T-helper 17 cell (primary cell): Measurements from ENCODE around the gene MEGF8. TPM values are rescaled to one million over a fixed set of nuclear protein-coding genes. Genes with fewer than 3 reads are reported as not detected.

Experiments used
- ATAC-seq: fragments of 150-1000 bp; cut with Tn5 transposase; 2 replicates; pipeline ENCODE4 v1.10.0; 2021; ENCODE audit warnings: mild to moderate bottlenecking, moderate library complexity
- DNase-seq, 3 donors: peaks; one replicate each; pipeline versions ENCODE4 v3.0.0 to v3.0.0-alpha.2; 2020 to 2021
- H3K9me3 ChIP-seq: one replicate; pipeline ENCODE4 v1.7.0; 2013; ENCODE audit warnings: low read length, mild to moderate bottlenecking; ENCODE audit not compliant: control insufficient read depth, poor library complexity, severe bottlenecking
- H3K27ac Mint-ChIP-seq: one replicate; pipeline ENCODE4 v1.8.0; 2022; ENCODE audit warnings: mild to moderate bottlenecking, moderate library complexity, mixed read lengths
- H3K27me3 Mint-ChIP-seq: one replicate; pipeline ENCODE4 v1.8.0; 2022; ENCODE audit warnings: mixed read lengths
- H3K36me3 Mint-ChIP-seq: one replicate; pipeline ENCODE4 v1.8.0; 2022; ENCODE audit warnings: low read depth, mixed read lengths
- H3K4me1 Mint-ChIP-seq: one replicate; pipeline ENCODE4 v1.8.0; 2022; ENCODE audit warnings: mild to moderate bottlenecking, mixed read lengths
- H3K4me3 Mint-ChIP-seq: one replicate; pipeline ENCODE4 v1.8.0; 2022; ENCODE audit warnings: mild to moderate bottlenecking, moderate library complexity, mixed read lengths
- total RNA-seq, 4 donors: library from RNA in 2 of 4; stranded (reverse) in 2 of 4; gene quantifications; one replicate each; pipeline ENCODE4 v1.2.3 and lab custom pipeline; 2022 to 2026

The MEGF8 gene
- total RNA-seq, 2 donors from 2014 or later, result 4.6 to 6.1 TPM

DNA sequence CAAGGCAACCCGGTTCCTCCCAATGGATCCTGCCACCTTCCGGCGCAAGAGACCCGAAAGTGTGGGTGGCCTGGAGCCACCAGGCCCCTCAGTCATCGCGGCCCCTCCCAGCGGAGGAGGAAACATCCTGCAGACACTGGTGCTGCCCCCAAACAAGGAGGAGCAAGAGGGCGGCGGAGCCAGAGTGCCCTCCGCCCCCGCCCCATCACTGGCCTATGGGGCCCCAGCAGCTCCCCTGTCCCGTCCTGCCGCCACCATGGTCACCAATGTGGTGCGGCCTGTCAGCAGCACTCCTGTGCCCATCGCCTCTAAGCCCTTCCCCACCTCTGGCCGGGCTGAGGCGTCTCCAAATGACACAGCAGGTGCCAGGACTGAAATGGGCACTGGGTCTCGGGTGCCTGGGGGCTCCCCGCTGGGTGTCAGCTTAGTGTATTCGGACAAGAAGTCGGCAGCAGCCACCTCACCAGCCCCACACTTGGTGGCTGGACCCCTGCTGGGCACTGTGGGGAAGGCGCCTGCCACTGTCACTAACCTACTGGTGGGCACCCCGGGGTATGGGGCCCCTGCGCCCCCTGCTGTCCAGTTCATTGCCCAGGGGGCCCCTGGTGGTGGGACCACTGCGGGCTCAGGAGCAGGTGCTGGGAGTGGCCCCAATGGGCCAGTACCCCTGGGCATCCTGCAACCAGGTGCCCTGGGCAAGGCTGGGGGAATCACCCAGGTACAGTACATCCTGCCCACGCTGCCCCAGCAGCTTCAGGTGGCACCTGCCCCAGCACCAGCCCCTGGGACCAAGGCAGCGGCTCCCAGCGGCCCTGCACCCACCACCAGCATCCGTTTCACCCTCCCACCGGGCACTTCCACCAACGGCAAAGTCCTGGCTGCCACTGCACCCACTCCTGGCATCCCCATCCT lies 34.7 kb upstream of the MEGF8 start:
- H3K9me3 ChIP-seq, result no peaks in the 10 kb centered on the region
- H3K27ac Mint-ChIP-seq, result no peak overlapping the region
- H3K4me3 Mint-ChIP-seq, result no peak overlapping the region
- ATAC-seq (peak; percentile 67), DNase-seq (peak; percentile 42 to 47 (median 46))
- H3K4me1 Mint-ChIP-seq, result peaks cover 15% of the 10 kb centered on the region
- peaks cover 6% of the 10 kb centered on the region for H3K36me3 Mint-ChIP-seq
- H3K27me3 Mint-ChIP-seq, result no peaks in the 10 kb centered on the region

DNA sequence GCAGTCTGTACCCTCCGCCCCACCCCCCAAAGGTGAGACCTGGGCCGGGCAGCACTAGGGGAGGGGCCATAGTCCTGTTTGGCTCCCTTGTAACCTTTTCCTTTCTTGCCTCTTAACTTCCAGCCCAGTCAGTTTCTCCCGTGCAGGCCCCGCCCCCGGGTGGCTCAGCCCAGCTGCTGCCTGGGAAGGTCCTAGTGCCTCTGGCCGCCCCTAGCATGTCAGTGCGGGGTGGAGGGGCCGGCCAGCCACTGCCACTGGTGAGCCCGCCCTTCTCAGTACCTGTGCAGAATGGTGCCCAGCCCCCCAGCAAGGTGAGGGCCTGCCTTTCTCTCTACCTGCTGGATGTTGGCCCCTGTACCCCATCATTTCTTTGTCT lies 34.0 kb upstream of the MEGF8 start:
- ATAC-seq (no peak), DNase-seq (no peak)
- Mint-ChIP-seq H3K27me3 (no peaks in the 10 kb centered on the region), H3K4me3 (no peak overlapping the region), H3K27ac (peak overlapping the region; percentile 93), H3K36me3 (peaks cover 6% of the 10 kb centered on the region), H3K4me1 (peaks cover 13% of the 10 kb centered on the region)
- H3K9me3 ChIP-seq, result no peaks in the 10 kb centered on the region

DNA sequence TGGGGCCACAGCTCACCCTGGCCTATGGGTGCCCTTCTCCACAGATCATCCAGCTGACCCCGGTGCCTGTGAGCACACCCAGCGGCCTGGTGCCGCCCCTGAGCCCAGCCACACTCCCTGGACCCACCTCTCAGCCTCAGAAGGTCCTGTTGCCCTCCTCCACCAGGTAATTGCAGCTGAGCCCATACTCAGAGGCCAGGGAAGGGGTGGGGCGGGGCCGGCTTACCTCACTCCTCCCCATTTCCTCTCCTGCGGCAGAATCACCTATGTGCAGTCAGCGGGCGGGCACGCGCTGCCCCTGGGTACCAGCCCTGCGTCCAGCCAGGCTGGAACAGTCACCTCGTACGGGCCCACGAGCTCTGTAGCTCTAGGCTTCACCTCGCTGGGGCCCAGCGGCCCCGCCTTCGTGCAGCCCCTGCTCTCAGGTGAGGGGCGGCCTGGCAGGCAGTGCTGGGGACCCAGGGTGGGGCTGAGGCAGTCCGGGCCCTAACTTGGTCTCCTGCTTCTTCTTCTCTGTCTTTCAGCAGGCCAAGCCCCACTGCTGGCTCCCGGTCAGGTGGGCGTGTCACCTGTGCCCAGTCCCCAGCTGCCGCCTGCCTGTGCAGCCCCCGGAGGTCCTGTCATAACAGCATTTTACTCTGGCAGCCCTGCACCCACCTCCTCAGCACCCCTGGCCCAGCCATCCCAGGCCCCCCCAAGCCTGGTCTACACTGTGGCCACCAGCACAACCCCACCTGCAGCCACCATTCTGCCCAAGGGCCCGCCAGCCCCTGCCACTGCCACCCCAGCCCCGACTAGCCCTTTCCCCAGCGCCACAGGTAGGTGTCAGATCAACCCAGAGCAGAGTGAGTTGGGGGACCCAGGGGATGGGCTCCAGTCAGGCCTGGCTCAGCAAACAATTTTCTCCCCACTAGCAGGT lies 33.1 kb upstream of the MEGF8 start:
- peak overlapping the region; percentile 60 for H3K4me3 Mint-ChIP-seq
- no peaks in the 10 kb centered on the region for H3K9me3 ChIP-seq
- peaks cover 6% of the 10 kb centered on the region for H3K36me3 Mint-ChIP-seq
- H3K4me1 Mint-ChIP-seq, result peaks cover 13% of the 10 kb centered on the region
- peak overlapping the region; percentile 93 for H3K27ac Mint-ChIP-seq
- ATAC-seq, result no peak
- DNase-seq, result no peak
- H3K27me3 Mint-ChIP-seq, result no peaks in the 10 kb centered on the region

DNA sequence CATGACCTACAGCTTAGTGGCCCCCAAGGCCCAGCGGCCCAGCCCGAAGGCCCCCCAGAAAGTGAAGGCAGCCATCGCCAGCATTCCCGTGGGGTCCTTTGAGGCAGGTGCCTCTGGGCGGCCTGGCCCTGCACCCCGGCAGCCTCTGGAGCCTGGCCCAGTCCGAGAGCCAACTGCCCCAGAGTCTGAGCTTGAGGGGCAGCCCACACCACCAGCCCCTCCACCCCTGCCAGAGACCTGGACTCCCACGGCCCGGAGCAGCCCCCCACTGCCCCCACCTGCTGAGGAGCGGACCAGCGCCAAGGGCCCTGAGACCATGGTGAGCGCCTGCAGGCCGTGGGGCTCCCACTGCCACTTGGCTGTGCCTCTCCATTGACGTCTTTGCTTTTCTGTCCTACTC lies 32.5 kb upstream of the MEGF8 start:
- peaks cover 6% of the 10 kb centered on the region for H3K36me3 Mint-ChIP-seq
- H3K27me3 Mint-ChIP-seq, result no peaks in the 10 kb centered on the region
- no peak overlapping the region for H3K4me3 Mint-ChIP-seq
- no peak overlapping the region for H3K27ac Mint-ChIP-seq
- H3K4me1 Mint-ChIP-seq, result peaks cover 13% of the 10 kb centered on the region
- ATAC-seq, result no peak
- no peaks in the 10 kb centered on the region for H3K9me3 ChIP-seq
- no peak for DNase-seq

DNA sequence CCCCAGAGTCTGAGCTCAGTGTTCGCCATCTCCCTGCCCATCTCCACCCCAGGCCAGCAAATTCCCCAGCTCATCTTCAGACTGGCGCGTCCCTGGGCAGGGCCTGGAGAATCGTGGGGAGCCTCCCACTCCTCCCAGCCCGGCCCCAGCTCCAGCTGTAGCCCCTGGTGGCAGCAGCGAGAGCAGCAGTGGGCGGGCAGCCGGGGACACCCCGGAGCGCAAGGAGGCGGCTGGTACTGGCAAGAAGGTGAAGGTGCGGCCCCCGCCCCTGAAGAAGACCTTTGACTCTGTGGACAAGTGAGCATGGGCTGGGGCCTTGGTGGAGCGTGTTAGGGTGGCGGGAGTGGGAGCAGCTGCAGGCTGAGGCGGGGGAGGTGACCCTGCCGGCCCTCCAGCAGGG lies 31.9 kb upstream of the MEGF8 start:
- no peak for ATAC-seq
- no peak for DNase-seq
- H3K27me3 Mint-ChIP-seq, result no peaks in the 10 kb centered on the region
- H3K4me3 Mint-ChIP-seq, result no peak overlapping the region
- H3K27ac Mint-ChIP-seq, result no peak overlapping the region
- peaks cover 13% of the 10 kb centered on the region for H3K4me1 Mint-ChIP-seq
- peaks cover 6% of the 10 kb centered on the region for H3K36me3 Mint-ChIP-seq
- H3K9me3 ChIP-seq, result no peaks in the 10 kb centered on the region

DNA sequence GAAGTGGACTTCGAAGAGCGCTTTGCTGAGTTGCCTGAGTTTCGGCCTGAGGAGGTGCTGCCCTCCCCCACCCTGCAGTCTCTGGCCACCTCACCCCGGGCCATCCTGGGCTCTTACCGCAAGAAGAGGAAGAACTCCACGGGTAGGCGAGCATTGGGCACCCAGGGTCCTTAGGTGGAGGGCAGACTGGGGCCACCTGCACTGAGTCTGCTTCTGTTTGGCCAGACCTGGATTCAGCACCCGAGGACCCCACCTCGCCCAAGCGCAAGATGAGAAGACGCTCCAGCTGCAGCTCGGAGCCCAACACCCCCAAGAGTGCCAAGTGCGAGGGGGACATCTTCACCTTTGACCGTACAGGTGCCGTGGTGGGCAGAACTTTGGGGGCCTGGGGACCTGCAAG lies 31.5 kb upstream of the MEGF8 start:
- Mint-ChIP-seq H3K4me1 (peaks cover 13% of the 10 kb centered on the region), H3K27me3 (no peaks in the 10 kb centered on the region), H3K36me3 (peaks cover 6% of the 10 kb centered on the region), H3K4me3 (no peak overlapping the region), H3K27ac (no peak overlapping the region)
- no peaks in the 10 kb centered on the region for H3K9me3 ChIP-seq
- DNase-seq (no peak), ATAC-seq (no peak)

DNA sequence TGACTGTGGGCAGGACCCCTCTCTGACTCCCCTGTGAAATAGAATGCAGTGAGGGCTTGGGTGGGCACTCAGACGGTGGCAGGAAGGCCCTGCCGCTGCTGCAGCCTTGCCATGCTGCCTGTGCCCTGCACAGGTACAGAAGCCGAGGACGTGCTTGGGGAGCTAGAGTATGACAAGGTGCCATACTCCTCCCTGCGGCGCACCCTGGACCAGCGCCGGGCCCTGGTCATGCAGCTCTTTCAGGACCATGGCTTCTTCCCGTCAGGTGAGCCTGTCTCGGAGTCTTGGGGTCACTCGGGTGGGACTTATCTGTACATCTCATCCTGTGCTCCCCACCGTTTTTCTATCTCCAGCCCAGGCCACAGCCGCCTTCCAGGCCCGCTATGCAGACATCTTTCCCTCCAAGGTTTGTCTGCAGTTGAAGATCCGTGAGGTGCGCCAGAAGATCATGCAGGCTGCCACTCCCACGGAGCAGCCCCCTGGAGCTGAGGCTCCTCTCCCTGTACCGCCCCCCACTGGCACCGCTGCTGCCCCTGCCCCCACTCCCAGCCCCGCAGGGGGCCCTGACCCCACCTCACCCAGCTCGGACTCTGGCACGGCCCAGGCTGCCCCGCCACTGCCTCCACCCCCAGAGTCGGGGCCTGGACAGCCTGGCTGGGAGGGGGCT lies 30.8 kb upstream of the MEGF8 start:
- no peak for DNase-seq
- H3K4me3 Mint-ChIP-seq, result no peak overlapping the region

DNA sequence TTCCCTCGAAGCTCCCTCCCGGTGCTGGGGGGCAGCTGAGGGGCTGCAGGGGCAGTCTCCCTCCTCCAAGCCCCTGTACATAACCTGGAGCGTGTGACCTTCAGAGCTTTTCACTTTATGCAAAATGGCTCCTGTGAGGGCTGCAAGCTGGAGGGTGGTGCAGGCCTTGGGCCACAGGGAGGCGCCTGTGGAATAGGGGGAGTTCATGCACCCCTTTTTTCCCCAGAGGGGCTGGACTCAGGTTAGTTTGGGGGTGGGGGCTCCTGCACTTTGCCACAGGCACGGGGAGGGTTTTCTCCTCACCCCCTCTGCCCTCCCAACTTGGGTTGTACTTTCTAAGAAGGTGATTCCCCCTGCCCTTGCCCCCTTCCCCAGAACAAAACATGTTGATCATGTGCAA lies 30.1 kb upstream of the MEGF8 start:
- H3K27ac Mint-ChIP-seq, result peak overlapping the region; percentile 83
- peaks cover 13% of the 10 kb centered on the region for H3K4me1 Mint-ChIP-seq
- H3K9me3 ChIP-seq, result no peaks in the 10 kb centered on the region
- peaks cover 6% of the 10 kb centered on the region for H3K36me3 Mint-ChIP-seq
- DNase-seq, result no peak
- ATAC-seq, result no peak
- H3K27me3 Mint-ChIP-seq, result no peaks in the 10 kb centered on the region
- H3K4me3 Mint-ChIP-seq, result no peak overlapping the region

More for the DNA sequence above, 30.8 kb upstream of the MEGF8 start:
- no peaks in the 10 kb centered on the region for H3K9me3 ChIP-seq
- ATAC-seq, result no peak
- Mint-ChIP-seq H3K27me3 (no peaks in the 10 kb centered on the region), H3K36me3 (peaks cover 6% of the 10 kb centered on the region), H3K27ac (no peak overlapping the region), H3K4me1 (peaks cover 13% of the 10 kb centered on the region)

DNA sequence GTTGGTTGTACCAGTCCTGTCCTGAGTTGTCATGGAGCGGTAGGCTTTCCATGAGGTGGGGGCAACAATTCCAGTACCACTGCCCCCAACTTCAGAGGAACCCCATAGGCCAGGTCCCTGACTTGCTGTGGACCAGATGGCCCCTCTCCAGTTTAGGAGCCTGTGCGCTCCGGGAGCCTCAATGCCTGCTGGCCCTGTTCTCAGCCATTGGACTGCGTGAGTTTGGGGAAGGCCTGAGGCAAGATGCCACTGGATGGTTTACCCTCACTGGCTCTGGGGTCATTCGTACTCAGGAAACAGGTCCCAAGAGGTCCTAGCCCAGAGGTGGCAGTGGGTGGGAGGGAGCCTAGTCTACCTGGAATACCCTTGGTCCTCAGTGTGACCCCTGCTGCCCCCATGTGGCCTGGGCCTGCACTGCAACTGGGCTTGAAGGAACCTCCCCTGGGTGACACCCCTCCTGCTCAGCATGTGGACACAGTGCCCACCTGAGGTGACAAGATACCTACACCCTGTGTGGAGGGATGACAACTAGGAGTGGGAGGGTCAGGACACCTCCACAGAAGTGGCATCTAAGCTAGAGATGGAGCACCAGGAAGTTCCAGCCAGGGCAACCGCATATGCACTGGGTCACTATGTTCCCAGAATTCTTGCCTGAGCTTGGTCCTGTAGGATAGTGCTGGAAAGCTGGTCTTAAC lies 29.5 kb upstream of the MEGF8 start:
- Mint-ChIP-seq H3K4me3 (no peak overlapping the region), H3K4me1 (peaks cover 13% of the 10 kb centered on the region), H3K27ac (peak overlapping the region; percentile 83), H3K27me3 (no peaks in the 10 kb centered on the region), H3K36me3 (peaks cover 6% of the 10 kb centered on the region)
- H3K9me3 ChIP-seq, result no peaks in the 10 kb centered on the region
- ATAC-seq, result peak; percentile 87
- peak; percentile 74 to 95 (median 76) for DNase-seq

DNA sequence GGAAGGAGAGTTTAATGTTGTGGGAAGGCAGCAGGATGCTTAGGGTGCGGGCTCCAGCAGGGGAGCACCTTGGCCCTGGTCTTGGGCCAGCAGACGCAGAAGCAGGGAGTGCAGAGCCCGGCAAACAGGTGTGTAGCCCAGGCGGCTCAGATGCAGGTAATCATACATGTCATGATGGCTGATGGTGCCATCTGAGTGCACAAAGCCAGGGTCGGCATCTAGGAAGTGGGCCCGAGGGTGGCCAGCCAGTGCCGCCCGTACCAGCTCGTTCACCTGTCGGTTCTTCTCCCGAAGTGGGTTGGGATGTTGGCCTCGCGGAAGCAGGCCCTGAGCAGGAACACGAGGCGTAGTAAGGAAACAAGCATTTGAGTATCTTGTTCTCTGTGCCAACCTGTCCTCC lies 28.4 kb upstream of the MEGF8 start:
- ATAC-seq (no peak), DNase-seq (no peak)
- no peaks in the 10 kb centered on the region for H3K9me3 ChIP-seq
- peak overlapping the region; percentile 83 for H3K27ac Mint-ChIP-seq
- H3K4me1 Mint-ChIP-seq, result peaks cover 9% of the 10 kb centered on the region
- no peaks in the 10 kb centered on the region for H3K27me3 Mint-ChIP-seq
- peaks cover 2% of the 10 kb centered on the region for H3K36me3 Mint-ChIP-seq
- no peak overlapping the region for H3K4me3 Mint-ChIP-seq

DNA sequence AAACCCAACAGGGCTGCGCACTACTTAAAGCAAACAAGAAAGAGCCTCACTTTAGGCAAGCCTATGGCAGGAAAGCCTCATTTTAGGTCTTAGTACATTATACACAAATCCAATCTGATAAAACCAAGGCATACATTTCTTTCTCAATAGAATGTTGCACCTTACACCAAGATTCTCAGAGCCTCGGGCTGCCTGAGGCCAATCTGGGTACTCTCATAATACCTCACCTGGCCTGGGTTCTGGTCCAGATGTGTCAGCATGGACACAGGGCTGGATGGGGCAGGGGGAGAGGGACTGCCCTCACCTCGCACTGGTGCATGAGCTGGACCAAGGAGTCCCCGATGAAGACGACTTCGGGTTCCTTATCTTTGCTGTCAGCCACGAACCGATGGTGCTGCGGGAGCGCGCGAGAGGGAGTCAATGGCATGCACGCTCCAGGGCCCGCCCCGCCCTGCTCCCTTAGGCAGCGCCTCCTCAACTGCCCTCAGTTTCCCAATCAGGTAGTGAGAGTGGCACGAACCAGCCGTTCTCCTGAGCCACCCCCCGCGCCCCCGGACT lies 23.7 kb upstream of the MEGF8 start, which contains the start of gene PRR19:
Gene PRR19, plus strand, starts transcription at position 487 of the 558 bp plus-strand sequence. CDS start 7,453 bp downstream, outside the sequence.
- no peak for DNase-seq
- peak; percentile 16 for ATAC-seq
- peak within 1 kb of the TSS; percentile 88 for H3K27ac Mint-ChIP-seq
- H3K9me3 ChIP-seq, result no peaks in the 10 kb centered on the region
- peak within 1 kb of the TSS; percentile 91 for H3K4me3 Mint-ChIP-seq
- H3K27me3 Mint-ChIP-seq, result no peaks in the 10 kb centered on the region
- peaks cover 14% of the 10 kb centered on the region for H3K4me1 Mint-ChIP-seq
- no peaks in the 10 kb centered on the region for H3K36me3 Mint-ChIP-seq

DNA sequence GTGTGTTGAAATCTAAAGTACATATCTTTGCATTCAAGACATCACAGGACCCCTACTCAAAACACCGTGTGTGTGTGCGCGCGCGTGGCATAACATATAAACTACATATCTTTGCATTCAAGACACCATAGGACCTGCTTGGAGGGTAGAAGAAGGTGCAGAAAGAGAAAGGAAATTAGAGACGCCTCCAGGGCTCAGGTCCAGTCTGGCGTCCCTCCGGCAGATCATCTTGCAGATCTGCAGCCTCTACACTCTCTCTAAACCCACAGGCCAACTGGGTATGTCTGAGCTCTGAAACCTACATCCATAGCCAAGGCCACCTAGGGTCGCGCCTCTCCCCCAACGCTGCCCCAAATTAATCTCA lies 22.4 kb upstream of the MEGF8 start:
- peaks cover 14% of the 10 kb centered on the region for H3K4me1 Mint-ChIP-seq
- no peak for ATAC-seq
- peaks cover 1% of the 10 kb centered on the region for H3K36me3 Mint-ChIP-seq

More for the DNA sequence above, 22.4 kb upstream of the MEGF8 start:
- no peaks in the 10 kb centered on the region for H3K9me3 ChIP-seq
- Mint-ChIP-seq H3K4me3 (peak overlapping the region; percentile 91), H3K27ac (peak overlapping the region; percentile 88), H3K27me3 (no peaks in the 10 kb centered on the region)
- DNase-seq, result no peak
